HS-5 (cell line): ENCODE data around the gene NUDCD3.

Experiments used
- DNase-seq: peaks from one replicate; pipeline ENCODE4 v3.0.0-alpha.2; 2012; ENCODE audit warnings: low read depth

The NUDCD3 gene

DNA sequence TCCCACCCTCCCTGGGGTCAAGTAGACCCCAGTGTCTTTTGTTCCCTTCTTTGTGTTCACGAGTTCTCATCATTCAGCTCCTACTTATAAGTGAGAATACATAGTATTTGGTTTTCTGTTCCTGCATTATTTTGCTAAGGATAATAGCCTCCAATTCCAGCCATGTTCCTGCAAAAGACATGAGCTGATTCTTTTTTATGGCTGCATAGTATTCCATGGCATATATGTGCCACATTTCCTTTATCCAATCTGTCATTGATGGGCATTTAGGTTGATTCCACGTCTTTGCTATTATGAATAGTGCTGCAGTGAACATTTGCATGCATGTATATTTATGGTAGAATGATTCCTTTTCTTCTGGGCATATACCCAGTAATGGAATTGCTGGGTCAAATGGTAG is 136.8 kb downstream of the NUDCD3 start:
- no peak for DNase-seq

DNA sequence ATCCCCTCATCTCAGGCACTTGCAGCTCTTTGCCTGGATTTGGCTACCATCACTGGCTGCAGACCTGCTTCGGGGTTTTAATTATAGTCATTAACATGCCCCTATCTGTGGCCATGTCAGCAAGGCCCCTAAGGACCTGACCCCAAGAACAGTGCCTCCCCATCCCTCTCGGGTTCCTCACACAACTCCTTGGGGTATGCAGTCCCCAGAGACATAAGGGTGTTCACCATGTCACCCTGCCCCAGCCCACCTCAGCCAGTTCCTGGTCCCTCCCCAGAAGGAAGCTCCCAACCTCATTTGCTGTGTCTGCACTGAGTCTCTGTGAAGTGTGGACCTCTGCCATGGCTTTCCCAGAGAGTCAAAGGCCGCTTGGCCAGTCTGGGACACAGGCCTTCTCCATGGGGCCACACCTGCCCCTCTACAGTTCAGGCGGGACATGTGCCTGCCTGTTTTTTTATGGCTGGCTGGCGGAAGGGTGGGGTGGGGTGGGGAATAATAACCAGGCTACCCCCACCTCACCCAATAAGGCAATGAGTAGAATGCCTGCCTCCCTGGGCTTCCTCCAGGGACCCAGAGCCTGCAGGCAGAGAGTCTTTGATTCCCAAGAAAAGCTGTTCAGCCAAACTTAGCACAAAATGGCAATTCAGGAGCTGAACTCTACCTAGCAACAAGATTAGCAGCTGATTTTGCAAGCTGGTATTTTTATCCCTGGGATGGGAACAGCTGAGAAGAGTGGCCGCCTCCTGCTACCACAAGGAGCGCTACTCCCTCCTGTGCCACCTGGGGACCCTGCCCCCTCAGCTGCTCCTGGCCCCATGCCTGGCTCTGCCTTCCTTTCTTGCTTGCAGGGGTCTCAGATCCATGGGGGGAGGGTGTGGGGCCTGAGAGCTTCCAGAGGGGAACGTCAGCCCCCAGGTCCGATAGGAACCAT is 141.3 kb downstream of the NUDCD3 start:
- DNase-seq, result no peak

DNA sequence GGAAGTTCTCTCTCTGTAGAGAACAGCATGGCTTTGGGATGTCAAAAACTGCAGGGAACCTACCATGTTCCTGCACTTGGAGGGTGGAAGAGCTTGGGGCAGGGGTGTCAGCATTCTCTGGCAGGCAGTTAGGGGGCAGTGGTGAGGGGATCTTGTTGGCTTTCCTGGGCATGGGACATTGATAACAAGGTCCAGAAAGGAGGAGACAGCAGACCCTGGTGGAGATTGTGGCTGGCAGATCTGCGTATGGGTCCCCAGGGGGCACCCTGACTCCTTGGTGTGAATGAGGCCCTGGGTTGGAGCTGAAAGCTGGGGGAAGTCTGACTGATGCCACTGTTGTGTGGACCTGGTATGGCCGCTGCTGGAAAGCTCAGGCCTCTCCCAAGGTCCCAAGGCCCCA is 142.2 kb downstream of the NUDCD3 start:
- peak; percentile 33 for DNase-seq

DNA sequence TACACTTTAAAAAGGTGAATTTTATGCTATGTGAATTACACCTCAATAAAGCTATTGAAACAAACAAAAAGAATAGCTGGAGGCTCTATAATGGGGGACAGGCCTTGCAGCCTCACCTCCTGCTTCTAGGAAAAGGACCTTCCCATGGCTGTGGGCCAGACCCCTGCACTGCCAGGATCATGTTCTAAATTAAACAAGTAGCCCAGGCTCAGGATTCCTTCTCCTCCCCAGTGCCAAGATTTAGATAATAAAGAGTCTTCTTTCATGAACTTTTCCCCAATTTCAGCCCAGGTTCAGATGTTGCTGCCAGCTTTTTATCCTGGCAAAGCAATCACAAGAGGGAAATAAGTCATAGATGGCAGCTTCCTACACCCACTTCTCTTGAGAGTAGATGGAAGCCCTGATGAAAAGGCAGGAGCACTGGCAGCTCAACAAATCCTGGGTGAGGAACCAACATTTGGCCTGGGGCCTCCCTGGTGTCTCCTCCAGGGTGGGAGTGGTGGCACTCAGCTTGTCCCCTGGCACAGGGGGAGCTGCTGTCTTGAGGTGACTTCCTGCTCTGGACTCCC is 142.8 kb downstream of the NUDCD3 start:
- DNase-seq, result no peak

DNA sequence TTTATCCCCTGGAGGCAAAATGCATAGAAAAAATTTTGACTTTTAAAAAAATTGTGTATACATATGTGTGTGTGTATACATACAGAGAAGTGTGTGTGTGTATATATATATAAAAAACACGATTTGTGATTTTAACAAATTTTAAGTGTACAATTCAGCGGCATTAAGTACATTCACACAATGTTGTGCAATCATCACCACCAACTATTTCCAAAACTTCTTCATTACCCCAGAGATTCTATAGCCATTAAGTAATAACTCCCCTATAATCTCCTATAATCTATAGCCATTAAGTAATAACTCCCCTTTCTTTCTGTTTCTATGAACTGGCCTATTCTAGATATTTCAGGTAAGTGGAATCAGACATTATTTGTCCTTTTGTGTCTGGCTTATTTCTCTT is 144.4 kb downstream of the NUDCD3 start:
- no peak for DNase-seq

DNA sequence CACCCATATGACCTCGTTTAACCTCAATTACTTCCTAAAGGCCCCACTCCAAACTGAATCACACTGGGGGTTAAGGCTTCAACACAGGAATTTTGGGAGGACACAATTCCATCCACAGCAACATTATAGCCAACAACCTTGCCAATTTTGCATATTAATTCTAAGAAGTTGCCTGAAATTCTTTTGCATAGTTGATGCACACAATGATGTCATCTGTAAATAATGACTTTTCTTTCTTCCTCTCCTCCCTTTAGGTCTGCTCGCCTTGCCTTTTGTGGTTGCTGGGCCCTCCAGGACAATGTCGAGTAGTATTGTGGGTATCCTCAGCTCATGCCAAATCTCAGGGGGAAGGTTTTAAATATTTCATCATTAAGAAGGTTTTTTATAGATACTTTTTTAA is 149.1 kb downstream of the NUDCD3 start:
- no peak for DNase-seq

DNA sequence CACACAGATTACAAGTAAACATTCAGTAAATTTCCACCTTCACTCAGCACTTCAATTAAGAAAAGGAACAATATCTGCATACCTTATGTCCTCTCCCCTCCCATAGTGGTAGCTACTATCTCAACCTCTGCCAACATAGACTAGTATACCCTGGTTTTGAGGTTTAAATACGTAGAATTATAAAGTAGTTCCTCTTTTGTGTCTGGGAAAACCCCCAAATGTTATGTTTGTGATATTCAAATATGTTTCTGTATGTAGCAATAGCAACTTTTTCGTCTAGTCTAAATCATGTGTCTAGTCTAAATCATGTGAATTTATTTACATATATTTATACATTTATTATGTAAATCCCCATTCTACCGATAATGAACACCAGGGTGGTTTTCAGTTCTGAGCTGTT is 151.9 kb downstream of the NUDCD3 start:
- no peak for DNase-seq

DNA sequence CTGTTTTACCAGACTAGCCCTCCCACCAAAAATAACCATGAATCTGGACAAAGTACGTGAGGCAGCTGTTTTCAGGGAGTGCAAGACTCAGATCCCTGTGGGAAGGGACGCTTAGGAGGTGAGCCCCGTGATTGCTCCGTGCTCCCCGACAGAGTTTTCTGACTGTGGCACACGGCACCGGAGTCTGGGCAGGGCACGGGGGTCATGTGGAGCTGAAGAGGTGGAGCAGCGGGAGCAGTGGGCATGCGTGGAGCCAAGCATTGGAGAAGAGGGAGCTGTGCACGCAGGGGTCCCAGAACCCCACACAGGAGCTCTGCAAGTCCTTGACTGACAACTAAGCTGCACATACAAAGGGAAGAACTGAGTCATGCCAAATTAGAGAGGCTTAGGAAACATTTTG is 154.0 kb downstream of the NUDCD3 start:
- no peak for DNase-seq

DNA sequence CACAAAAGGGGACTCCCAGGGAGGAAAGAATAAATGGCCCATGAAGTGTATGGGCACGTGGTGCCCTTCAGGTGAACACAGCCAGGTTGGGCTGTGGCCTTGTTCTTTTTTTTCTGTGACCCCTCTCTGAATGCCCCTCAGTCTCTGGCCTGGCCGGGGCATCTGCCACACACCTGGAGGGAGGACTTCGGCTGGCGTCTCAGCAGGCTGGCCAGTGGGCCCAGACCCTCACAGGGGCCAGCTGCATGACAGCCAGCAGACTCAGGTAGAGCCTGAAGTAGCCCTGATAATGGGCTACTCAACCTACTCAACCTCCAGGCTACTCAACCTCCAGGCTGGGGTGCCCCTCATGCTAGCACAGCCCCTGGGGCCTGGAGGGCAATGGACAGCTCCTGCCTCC is 155.3 kb downstream of the NUDCD3 start:
- DNase-seq, result no peak

DNA sequence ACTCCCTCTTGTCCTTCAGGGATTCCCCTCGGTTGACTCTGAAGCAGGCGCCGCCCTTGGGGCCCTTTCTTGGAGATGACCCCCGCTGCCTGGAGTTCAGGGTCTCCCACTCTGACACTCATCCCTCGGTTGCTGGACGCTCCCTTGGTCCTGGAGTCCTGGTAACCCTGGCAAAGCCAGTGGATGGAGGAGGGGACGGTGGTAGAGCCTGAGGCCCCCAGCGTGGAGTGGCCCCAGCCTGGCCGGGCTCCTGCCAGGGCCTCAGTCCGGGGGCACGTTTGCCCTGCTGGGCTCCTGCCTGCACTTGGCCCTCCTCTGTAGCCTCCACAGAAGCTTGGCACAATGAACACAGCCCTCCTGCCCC is 155.7 kb downstream of the NUDCD3 start:
- DNase-seq, result no peak

DNA sequence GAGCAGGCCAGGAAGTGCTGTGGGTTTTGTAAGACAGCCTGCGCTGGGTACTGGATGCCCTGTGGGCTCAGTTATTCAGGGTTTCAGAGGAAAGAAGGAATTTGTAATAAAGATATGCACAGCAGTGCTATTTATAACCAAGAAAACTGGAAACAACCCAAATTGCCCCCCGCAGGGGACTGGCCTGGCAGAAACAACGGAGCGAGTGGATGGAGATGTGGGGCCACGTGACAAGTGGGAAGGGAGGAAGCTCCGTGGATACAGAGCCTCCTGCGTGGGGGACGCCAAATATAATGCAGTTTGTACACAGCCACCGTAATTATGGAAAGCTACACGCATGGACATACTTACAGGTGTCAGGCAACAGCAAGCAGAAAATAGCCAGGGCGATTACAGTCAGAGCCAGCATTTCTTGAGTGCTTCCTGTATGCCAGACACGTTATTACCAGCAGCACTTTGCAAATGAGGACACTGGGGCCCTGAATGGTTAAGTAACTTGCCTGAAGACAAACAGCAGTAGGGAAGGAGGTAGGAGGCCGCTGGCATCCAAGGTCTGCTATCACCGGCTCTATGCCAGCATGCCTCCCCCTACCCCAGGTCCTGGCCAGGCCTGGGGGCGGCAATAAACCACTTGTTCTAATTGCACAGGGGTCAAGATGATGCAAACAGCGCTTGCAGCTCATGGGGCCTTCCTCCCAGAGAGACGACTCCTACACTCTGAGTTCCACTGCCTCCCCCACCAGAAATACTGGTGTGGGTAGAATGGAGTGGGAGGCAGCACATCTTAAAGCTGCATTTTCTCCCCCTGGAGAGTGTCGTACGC is 156.3 kb downstream of the NUDCD3 start:
- no peak for DNase-seq

DNA sequence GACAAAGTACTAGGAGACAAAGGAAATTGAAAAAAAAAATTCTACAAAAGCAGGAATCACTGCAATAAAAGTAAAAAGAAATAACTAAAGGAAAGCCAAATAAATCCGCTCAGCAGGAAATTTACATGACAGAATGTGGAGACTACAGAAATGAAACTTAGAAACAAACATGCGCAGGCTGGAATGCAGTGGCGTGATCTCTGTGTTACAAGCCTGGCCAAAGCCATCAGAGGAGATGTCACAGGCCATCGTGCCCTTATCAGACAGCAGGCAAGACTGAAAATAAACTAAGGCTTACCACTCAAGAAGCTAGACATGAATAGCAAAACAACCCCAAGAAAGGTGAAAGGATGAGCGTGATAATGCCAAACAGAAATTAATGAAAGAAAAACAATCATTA is 158.8 kb downstream of the NUDCD3 start:
- DNase-seq, result no peak

DNA sequence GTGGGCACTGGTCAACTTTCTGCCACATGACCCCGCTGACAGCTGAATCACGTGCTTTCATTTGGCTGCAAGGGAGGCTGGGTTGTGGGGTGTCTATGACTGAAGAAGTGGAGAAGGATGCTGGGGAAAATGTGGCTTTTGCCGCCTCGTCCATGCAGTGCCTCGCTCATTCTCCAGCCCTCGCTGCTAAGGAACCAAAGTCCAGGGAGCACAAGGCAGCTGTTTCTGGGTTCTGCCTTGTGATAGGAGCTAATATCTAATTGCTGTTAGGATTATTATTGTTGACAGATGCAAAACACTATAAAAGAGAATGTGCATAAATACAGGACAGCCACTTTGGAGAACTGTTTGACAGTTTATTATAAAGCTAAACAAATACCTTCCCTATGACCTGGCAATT is 160.1 kb downstream of the NUDCD3 start:
- DNase-seq, result no peak

DNA sequence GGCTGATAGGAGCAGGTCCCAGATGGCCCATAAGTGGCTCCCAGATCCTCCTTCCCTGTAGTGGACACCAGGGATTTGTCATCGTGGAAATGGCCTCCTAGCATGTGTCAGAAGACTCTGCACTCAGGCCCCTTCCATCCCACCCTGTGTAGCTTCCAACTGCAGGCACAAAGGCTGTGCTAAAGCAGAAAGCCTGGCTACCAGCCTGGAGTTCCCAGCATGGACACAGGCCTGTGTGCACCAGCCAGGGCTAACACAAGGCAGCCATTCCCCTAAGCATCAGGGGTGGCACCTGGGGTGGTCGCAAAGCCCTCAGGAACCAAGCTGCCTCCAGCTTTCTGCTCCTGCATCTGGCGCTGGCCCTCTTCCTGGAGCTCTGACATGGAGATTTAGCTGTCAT is 160.6 kb downstream of the NUDCD3 start:
- no peak for DNase-seq
